ENCODE measurements around the gene CLDN2.

GRCh38 chrX:106902684-106903083, 17.5 kb upstream of the CLDN2 start:
- TF ChIP-seq CTCF (conservative IDR thresholded peaks at IDR 0.05; ENCODE audit: low read depth, low read length) (no peak), EZH2 (IDR thresholded peaks at IDR 0.05; ENCODE audit: borderline replicate concordance, low read depth, low read length, poor library complexity, severe bottlenecking) (no peak)

All from A673 (cell line).